Measurements from ENCODE around the gene CHML.

Gene CHML

DNA sequence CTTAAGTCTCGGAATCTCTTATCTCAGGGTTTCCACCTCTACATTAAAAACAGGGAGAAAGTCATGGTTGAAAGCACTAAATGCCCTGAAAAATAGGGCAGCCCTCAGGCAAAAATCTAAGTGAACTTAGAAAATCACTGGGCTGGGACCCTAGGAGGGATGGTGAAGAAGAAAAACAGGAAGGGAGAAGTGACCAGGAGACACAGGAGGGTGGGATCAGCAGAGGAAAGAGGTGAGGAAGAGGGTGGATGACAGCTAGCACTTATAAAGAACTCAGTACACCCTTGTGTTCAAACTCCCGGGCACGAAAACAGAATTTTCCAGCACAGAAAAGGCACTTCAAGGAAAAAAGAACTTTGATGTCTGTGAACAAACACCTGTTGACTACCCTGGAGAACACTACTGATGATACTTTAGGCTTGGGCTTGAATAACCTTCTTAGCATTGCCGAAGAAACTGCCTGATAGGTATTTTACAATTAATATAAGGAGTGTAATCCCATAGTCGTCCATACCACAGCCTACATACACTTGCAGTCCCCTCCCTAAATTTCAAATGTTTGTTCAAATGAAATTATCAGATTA, 2.0 kb downstream of the CHML start:
- Histone ChIP-seq H3K4me3 (ENCODE audit: low read depth, low read length) (peak overlapping the region; percentile 7), H3K9me3 (no peaks in the 10 kb centered on the region)
- TF ChIP-seq, protein P1, sequence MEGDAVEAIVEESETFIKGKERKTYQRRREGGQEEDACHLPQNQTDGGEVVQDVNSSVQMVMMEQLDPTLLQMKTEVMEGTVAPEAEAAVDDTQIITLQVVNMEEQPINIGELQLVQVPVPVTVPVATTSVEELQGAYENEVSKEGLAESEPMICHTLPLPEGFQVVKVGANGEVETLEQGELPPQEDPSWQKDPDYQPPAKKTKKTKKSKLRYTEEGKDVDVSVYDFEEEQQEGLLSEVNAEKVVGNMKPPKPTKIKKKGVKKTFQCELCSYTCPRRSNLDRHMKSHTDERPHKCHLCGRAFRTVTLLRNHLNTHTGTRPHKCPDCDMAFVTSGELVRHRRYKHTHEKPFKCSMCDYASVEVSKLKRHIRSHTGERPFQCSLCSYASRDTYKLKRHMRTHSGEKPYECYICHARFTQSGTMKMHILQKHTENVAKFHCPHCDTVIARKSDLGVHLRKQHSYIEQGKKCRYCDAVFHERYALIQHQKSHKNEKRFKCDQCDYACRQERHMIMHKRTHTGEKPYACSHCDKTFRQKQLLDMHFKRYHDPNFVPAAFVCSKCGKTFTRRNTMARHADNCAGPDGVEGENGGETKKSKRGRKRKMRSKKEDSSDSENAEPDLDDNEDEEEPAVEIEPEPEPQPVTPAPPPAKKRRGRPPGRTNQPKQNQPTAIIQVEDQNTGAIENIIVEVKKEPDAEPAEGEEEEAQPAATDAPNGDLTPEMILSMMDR (IDR thresholded peaks at IDR 0.05; ENCODE audit: low read depth, low read length), result no peak

GRCh38 chr1:241637604-241638003, 2.6 kb downstream of the CHML start:
- Histone ChIP-seq H3K36me3 (peaks cover 11% of the 10 kb centered on the region), H3K4me1 (no peaks in the 10 kb centered on the region), H3K27me3 (no peaks in the 10 kb centered on the region), H3K4me3 (ENCODE audit: low read depth, low read length) (no peak overlapping the region), H3K9me3 (no peaks in the 10 kb centered on the region)
- TF ChIP-seq, protein P1 (IDR thresholded peaks at IDR 0.05; ENCODE audit: low read depth, low read length), result no peak
- no peak for DNase-seq

More for the DNA sequence above, 2.0 kb downstream of the CHML start:
- no peaks in the 10 kb centered on the region for H3K4me1 ChIP-seq
- no peaks in the 10 kb centered on the region for H3K27me3 ChIP-seq
- DNase-seq, result no peak
- peaks cover 11% of the 10 kb centered on the region for H3K36me3 ChIP-seq

DNA sequence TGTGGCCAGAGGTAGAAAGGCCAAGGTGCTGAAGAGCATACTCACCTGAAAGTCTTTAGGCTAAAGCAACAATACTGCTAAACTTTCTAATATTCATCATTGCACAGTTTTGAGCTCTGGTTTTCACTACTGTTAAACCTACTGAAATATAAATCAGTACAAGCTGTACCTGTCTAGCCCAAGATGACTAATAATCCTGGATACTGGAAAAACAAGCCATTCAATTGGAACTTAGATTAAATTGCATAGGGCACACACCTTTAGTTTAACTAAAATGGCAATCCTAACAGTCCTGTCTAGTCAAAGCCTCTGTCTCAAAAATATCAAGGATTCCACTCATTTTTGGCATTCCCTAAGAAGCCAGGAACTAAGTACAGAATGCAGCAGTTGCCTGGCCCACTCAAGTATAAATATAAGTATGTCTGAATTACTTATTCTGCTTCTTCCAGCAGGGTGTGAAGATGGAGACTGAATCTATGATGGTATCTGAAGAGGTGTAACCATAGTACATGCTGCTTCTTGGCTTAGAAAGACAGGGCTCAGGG, 3.1 kb downstream of the CHML start:
- Histone ChIP-seq H3K4me3 (ENCODE audit: low read depth, low read length) (no peak overlapping the region), H3K36me3 (peaks cover 11% of the 10 kb centered on the region), H3K27me3 (no peaks in the 10 kb centered on the region), H3K9me3 (no peaks in the 10 kb centered on the region), H3K4me1 (no peaks in the 10 kb centered on the region)
- DNase-seq, result no peak
- TF ChIP-seq, protein P1 (IDR thresholded peaks at IDR 0.05; ENCODE audit: low read depth, low read length), result no peak

GRCh38 chr1:241636291-241636690, 3.9 kb downstream of the CHML start:
- Histone ChIP-seq H3K9me3 (no peaks in the 10 kb centered on the region), H3K4me3 (ENCODE audit: low read depth, low read length) (no peak overlapping the region), H3K36me3 (peaks cover 11% of the 10 kb centered on the region), H3K27me3 (no peaks in the 10 kb centered on the region), H3K4me1 (no peaks in the 10 kb centered on the region)
- DNase-seq, result no peak
- TF ChIP-seq, protein P1 (IDR thresholded peaks at IDR 0.05; ENCODE audit: low read depth, low read length), result no peak

DNA sequence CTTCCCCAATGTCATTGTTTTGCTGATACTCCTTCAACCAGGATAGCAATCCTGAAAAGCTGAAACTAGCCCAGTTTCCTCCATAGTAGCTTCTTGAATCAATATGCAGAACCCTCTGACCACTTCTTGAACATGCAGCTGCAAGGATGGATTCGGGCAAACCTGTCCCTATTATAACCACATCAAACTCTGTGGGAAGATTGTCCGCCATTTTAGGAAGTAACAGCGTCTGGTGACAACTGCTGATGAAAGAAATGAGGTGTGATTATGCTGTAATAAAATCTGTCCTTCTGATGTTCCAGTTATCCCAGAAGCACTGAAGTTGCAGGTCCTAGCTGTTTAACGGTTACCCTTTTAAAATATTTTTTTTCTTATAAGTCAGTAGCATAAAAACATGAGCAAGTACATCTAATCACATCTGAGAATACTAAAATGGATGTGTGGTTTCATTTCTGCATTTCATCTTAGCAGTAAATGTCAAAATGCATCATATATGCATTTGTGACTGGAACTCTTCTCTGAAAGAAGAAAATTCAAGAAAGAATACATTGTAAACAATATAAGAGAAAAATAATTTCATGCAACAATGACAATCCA, 4.5 kb downstream of the CHML start:
- no peak overlapping the region for H3K4me3 ChIP-seq (ENCODE audit: low read depth, low read length)
- H3K9me3 ChIP-seq, result no peaks in the 10 kb centered on the region
- peaks cover 11% of the 10 kb centered on the region for H3K36me3 ChIP-seq
- H3K4me1 ChIP-seq, result no peaks in the 10 kb centered on the region
- no peak for DNase-seq
- no peaks in the 10 kb centered on the region for H3K27me3 ChIP-seq
- TF ChIP-seq, protein P1 (IDR thresholded peaks at IDR 0.05; ENCODE audit: low read depth, low read length), result no peak

GRCh38 chr1:241632987-241633386, 7.2 kb downstream of the CHML start:
- TF ChIP-seq, protein P1 (IDR thresholded peaks at IDR 0.05; ENCODE audit: low read depth, low read length), result no peak
- H3K4me3 ChIP-seq (ENCODE audit: low read depth, low read length), result no peak overlapping the region
- H3K4me1 ChIP-seq, result no peaks in the 10 kb centered on the region
- DNase-seq, result no peak
- H3K27me3 ChIP-seq, result no peaks in the 10 kb centered on the region
- H3K9me3 ChIP-seq, result no peaks in the 10 kb centered on the region
- peaks cover 11% of the 10 kb centered on the region for H3K36me3 ChIP-seq
